Measurements from ENCODE around the gene GBGT1. TPM values are rescaled to one million over a fixed set of nuclear protein-coding genes. Genes with fewer than 3 reads are reported as not detected.

GBGT1 gene
- total RNA-seq, 2 donors from 2014 or later: 15.5 to 16.8 TPM

- Histone ChIP-seq H3K36me3 (no peaks in the 10 kb centered on the region), H3K27ac (peak overlapping the region; percentile 86 to 94), H3K27me3 (no peaks in the 10 kb centered on the region), H3K9me3 (no peaks in the 10 kb centered on the region), H3K4me1 (peaks cover 2 to 76% of the 10 kb centered on the region in 2 donors), H3K4me3 (no peak overlapping the region)
- DNase-seq (ENCODE audit: low spot score): no peak
- TF ChIP-seq, protein P1, sequence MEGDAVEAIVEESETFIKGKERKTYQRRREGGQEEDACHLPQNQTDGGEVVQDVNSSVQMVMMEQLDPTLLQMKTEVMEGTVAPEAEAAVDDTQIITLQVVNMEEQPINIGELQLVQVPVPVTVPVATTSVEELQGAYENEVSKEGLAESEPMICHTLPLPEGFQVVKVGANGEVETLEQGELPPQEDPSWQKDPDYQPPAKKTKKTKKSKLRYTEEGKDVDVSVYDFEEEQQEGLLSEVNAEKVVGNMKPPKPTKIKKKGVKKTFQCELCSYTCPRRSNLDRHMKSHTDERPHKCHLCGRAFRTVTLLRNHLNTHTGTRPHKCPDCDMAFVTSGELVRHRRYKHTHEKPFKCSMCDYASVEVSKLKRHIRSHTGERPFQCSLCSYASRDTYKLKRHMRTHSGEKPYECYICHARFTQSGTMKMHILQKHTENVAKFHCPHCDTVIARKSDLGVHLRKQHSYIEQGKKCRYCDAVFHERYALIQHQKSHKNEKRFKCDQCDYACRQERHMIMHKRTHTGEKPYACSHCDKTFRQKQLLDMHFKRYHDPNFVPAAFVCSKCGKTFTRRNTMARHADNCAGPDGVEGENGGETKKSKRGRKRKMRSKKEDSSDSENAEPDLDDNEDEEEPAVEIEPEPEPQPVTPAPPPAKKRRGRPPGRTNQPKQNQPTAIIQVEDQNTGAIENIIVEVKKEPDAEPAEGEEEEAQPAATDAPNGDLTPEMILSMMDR (IDR thresholded peaks at IDR 0.05): no peak
Measured at GRCh38 chr9:133121915-133122550, 41.7 kb downstream of the GBGT1 start.

- Histone ChIP-seq H3K27me3 (no peaks in the 10 kb centered on the region), H3K4me3 (peak within 1 kb of the TSS; percentile 79 to 83), H3K9me3 (no peaks in the 10 kb centered on the region), H3K27ac (peak within 1 kb of the TSS; percentile 89 to 94), H3K36me3 (no peaks in the 10 kb centered on the region), H3K4me1 (peaks cover 2 to 76% of the 10 kb centered on the region in 2 donors)
- DNase-seq (ENCODE audit: low spot score): peak; percentile 89
- TF ChIP-seq, protein P1 (IDR thresholded peaks at IDR 0.05): no peak
Measured at GRCh38 chr9:133121198-133121914, 42.4 kb downstream of the GBGT1 start, which contains the start of gene RALGDS. Gene RALGDS, minus strand, starts transcription at chr9:133121240. Its CDS starts 86 bp downstream, at chr9:133121154.

DNA sequence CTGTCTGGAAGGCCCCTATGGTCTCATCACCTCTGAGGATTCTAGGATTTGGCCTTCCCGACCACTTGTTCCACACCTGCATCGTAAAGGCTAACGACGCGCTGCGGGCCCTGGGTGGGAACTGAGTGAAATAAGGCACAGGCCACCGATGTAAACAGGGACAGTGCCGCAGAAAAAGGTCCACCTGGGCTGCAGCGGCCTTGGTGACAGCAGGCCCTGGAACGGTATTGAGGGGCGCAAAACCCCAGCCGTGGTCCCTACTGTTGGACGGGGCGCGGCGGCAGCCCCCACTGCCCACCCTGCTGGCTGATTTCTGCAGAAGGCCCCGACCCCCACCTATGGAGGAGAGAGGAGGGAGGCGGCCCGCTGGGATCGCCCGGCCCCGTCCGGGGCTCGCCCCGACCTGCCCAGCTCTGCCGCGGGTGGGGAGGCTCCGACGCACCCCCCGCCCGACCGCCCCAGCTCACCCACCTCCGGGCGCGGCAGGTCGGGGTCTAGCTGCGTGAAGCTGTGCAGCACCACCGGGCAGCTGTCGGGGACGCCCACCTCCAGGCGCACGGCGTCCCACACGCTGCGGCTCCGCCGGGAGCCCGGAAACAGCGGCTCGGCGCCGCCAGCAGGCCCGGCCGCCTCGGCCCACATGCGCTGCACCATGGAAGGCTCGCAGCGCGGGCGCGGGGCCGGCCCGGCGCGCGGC, 43.1 kb downstream of the GBGT1 start:
- Histone ChIP-seq H3K27me3 (no peaks in the 10 kb centered on the region), H3K4me3 (peak overlapping the region; percentile 79 to 83), H3K4me1 (peaks cover 2 to 76% of the 10 kb centered on the region in 2 donors), H3K36me3 (no peaks in the 10 kb centered on the region), H3K9me3 (no peaks in the 10 kb centered on the region), H3K27ac (peak overlapping the region; percentile 89 to 94)
- TF ChIP-seq, protein P1 (IDR thresholded peaks at IDR 0.05): no peak
- DNase-seq (ENCODE audit: low spot score): no peak

DNA sequence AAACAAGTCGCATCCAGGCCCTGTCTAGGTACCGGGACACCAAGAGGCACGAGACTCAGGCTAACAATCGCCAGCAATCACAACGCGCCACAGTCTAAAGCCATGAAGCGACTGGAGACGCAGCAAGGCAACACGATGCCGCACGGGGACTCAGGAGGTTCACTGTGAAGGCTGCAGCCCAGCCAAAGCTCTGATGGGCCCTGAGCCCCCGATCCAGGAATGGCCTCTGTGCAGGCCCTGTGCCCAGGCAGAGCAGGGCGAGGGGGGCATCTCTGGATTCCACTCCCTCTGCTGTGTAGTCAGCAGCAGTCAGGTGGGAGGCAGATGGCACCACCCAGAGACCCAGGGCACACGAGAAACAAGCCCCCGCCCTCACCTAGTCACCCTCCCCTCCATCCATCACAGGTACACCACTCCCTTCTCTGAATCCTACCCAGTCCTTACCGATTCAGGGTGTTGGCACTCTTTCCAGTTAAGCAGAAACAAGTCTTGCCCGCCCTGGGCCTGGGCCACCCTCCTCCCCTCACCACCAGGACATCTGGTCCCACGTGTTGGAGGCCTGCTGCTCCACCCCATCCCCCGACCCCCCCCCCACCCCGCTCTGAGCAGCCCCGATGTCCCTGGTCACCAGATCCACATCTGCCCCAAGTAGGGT, 43.7 kb downstream of the GBGT1 start:
- Histone ChIP-seq H3K4me3 (peak overlapping the region; percentile 79 to 83), H3K4me1 (peaks cover 2 to 80% of the 10 kb centered on the region in 2 donors), H3K9me3 (no peaks in the 10 kb centered on the region), H3K27ac (peak overlapping the region; percentile 89 to 94), H3K36me3 (no peaks in the 10 kb centered on the region), H3K27me3 (no peaks in the 10 kb centered on the region)
- TF ChIP-seq, protein P1 (IDR thresholded peaks at IDR 0.05): no peak
- no peak for DNase-seq (ENCODE audit: low spot score)

DNA sequence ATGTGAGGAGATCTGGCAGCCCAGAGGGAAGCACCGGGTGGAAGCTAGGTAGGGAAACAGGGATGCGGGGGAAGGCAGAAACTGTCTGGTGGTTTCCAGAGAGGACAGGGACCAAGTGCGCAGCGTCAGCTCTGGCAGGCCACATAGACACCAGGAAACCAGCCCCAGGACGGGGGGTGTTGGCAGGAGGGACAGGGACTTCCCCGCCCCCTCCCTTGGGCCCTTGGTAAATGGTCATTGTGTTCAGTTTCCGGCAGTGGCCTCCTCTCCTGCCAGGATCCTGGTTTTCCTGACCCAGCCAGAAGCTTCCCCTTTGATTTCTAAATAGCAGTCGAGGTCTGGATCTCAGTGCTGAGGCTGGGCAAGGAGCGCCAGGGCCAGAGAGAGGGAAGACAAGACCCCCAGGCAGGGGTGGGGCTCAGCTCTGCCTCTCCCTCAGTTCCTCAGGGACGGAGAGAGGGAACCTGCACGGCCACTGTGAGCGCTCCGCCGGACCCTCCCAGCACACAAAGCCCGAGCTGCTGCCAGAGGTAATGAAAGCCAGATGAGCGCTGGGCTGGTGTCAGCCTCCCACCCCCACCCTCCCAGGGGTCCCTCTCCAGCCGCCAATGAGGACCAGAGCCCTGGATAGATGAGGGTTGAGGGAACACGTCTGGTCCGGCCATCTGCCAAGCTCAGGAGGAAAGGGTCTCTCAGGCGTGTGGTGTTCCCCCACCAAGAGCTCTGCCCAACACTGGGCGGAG, 44.4 kb downstream of the GBGT1 start:
- Histone ChIP-seq H3K9me3 (no peaks in the 10 kb centered on the region), H3K36me3 (no peaks in the 10 kb centered on the region), H3K4me3 (peak overlapping the region; percentile 79 to 83), H3K27me3 (no peaks in the 10 kb centered on the region), H3K4me1 (peaks cover 2 to 87% of the 10 kb centered on the region in 2 donors), H3K27ac (peak overlapping the region; percentile 89 to 94)
- TF ChIP-seq, protein P1 (IDR thresholded peaks at IDR 0.05): no peak
- DNase-seq (ENCODE audit: low spot score): no peak
